Measurements from ENCODE around the gene HSPA4L. TPM values are rescaled to one million over a fixed set of nuclear protein-coding genes. Genes with fewer than 3 reads are reported as not detected.

Gene HSPA4L
- total RNA-seq, 1 donor from 2014 or later = 4.8 TPM

DNA sequence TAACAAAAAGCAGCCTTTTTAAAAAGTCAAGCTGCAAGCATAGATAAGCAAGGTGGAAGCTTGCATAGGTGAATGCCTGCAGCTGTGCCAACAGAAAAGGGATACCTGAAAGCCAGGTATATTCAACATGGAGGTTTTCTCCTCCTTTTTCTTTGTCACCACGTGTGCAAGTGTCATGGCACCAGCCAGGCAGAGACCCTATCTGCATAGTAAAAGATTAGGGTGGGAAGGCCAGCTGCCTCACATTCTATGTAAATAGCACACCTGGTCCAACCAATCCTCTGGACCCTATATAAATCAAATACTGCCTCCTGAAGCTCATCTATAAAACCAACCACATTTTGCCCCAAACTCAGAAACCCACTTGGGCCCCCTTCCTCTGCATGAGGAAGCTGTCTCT, 70.5 kb downstream of the HSPA4L start:
- DNase-seq = no peak
- ATAC-seq (ENCODE audit: poor library complexity) = no peak
- intact Hi-C loops (cut with DNase I) = no loop called here

DNA sequence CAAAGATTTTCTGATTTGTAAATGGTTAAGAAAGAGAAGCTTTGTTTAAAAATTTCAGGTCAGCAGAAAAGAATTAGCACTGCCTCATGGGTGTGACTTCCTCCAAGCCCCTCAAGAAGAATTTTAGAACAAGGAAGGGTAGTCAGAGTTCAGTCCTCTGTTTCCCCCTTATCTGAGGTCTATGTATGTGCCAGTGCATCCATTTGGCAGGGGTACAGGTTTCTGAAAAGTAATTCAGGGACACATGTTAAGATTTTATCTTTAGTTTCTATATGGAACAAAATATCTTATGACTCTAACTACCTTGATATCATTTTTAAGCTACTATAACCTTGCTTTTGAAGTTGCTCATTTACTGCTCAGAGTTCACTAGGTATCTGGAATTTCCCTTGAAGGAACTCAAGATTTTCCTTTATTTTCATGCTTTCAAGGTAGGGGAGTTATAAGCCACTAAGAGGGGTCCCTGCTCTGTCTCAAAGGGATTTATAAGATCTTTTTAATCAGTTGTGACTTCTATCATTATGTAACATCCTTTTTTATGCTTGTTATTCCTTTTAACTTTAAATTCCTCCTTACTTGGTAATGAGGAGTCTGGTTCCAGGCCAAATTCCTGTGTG, 74.2 kb downstream of the HSPA4L start:
- DNase-seq (no peak), ATAC-seq (ENCODE audit: poor library complexity) (no peak)
- intact Hi-C loops (cut with DNase I) = no loop called here

GRCh38 chr4:127856813-127857447, 74.8 kb downstream of the HSPA4L start:
- ATAC-seq (ENCODE audit: poor library complexity) = no peak
- DNase-seq = no peak
- intact Hi-C loops (cut with DNase I) = no loop called here

- ATAC-seq (ENCODE audit: poor library complexity) (no peak), DNase-seq (no peak)
- intact Hi-C loops (cut with DNase I) = no loop called here
Measured at GRCh38 chr4:127857641-127858040, 75.5 kb downstream of the HSPA4L start.

DNA sequence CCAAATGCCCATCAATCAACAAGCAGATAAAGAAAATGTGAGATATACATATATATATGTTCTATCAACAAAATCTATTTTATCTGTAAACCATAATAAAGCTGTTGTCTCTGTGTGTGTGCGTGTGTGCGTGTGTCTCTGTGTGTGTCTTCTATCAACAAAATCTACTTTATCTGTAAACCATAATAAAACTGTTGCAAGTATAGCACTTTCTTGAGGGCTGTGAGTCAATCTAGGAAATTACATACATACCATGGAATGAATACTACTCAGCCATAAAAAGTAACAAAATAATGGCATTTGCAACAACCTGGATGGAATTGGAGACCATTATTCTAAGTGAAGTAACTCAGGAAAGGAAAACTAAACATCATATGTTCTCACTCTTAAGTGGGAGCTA, 86.1 kb downstream of the HSPA4L start:
- intact Hi-C loops (cut with DNase I) = no loop called here
- DNase-seq (no peak), ATAC-seq (ENCODE audit: poor library complexity) (no peak)

DNA sequence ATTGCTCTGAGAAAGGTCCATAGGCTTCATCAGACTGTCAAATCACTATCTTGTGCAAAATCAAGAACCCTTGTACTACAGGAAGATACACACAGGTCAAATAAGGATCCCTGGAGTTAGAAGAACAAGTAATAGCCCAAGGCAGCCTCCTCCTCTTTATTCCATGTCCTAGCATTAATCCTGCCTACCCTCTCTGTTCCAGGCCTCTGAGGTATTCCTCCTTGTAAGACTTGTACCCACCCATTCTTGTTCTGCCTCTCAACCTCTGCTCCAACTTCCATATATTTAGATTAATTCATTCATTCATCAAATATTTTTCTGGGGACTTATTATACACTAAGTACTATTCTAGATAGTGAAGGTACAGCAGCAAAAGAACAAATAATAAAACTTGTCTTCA, 88.2 kb downstream of the HSPA4L start:
- DNase-seq = no peak
- ATAC-seq (ENCODE audit: poor library complexity) = no peak
- intact Hi-C loops (cut with DNase I) = no loop called here

- ATAC-seq (ENCODE audit: poor library complexity) = peak; percentile 65
- no peak for DNase-seq
- intact Hi-C loops (cut with DNase I) = no loop called here
Measured at GRCh38 chr4:127870688-127871087, 88.6 kb downstream of the HSPA4L start.

GRCh38 chr4:127875791-127876190, 93.7 kb downstream of the HSPA4L start:
- DNase-seq = no peak
- intact Hi-C loops (cut with DNase I) = no loop called here
- ATAC-seq (ENCODE audit: poor library complexity) = no peak

DNA sequence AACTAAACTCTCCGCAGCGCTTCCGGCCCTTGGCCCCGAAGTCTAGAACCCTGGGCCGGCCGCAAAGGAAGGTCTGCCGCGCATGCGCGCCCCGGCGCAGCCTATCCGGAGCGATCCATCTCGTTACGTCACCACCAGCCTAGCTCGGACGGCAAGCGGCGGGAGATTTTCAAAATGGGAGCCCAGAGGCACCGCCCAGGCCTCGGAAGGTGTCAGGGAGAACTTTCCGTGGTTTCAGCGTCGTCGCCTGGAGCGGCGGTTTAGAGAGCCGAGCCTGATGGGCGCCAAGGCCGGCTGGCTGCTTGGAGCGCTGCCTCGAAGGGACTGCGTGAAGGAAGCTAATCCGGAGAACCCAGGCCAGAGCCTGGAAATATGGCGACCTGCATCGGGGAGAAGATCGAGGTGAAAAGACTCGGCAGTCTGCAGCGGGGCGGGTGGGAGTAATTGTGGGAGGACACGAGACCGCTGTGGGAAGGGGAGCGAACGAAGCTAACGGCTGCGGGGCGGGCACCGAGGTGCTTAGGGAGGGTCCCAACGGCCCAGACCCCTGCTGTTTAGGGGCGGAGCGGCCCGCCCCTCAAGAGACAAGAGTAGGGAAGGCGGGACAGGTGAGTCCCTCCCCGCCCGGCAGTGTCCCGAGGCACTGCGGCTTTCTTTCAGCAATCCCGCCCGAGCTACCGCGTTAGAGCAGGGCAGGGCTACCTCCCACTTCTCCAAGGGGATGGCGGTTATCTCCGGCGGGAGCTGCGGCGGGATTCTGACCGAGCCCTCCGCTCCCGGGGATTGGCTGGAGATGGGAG, 98.8 kb downstream of the HSPA4L start, which contains the start of gene PLK4:
TSS of gene PLK4 (plus strand) at position 131 of the 800 bp plus-strand sequence. CDS start at position 373, 242 bp downstream.
- intact Hi-C loops (cut with DNase I) = no loop called here
- DNase-seq (peak; percentile 97), ATAC-seq (ENCODE audit: poor library complexity) (peak; percentile 100)

DNA sequence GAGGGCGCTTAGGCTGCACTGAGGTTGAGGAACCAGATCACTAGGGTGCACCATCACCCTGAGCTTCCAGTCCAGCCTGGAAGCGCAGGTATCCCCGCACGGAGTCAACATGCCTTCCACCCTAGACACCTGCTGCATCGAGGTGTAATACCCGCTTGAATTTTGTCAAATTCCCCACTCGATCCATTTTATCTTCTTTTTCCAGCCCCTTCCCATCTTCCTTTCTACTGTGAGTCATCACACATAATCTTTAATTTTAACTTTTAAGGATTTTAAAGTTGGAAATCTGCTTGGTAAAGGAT, 99.4 kb downstream of the HSPA4L start:
- ATAC-seq (ENCODE audit: poor library complexity) (no peak), DNase-seq (no peak)
- intact Hi-C loops (cut with DNase I) = no loop called here

GRCh38 chr4:127888559-127888958, 106.4 kb downstream of the HSPA4L start:
- DNase-seq (no peak), ATAC-seq (ENCODE audit: poor library complexity) (no peak)
- intact Hi-C loops (cut with DNase I) = no loop called here

GRCh38 chr4:127889903-127890302, 107.8 kb downstream of the HSPA4L start:
- DNase-seq = no peak
- ATAC-seq (ENCODE audit: poor library complexity) = no peak
- intact Hi-C loops (cut with DNase I) = no loop called here

Other genes with a start within 250 kb of the HSPA4L start
- 4.0 TPM for gene INTU, start 149.4 kb upstream of the HSPA4L start, total RNA-seq
- not detected for gene SLC25A31, start 51.9 kb upstream of the HSPA4L start, total RNA-seq
- gene PLK4, start 98.6 kb downstream of the HSPA4L start, total RNA-seq = 0.54 TPM
- 9.4 TPM for gene MFSD8, start 182.9 kb downstream of the HSPA4L start, total RNA-seq
- gene ABHD18, start 183.1 kb downstream of the HSPA4L start, total RNA-seq = 10.0 TPM

All from Right ventricle myocardium superior (tissue), 1 donor.